Gastrocnemius medialis (tissue), 4 donors: Measurements from ENCODE around the gene VPS54.
"Not testable (repeated sequence)": the region's sequence is repeated elsewhere in the genome, so short reads cannot be mapped to it uniquely, and the experiment has no call there.

Source experiments
- CTCF ChIP-seq, 5 experiments: fragments of 450-650 bp in 3 of 5; fragments of 200-600 bp in 2 of 5; sonication (generic) in 2 of 5; IDR thresholded peaks in 4 of 5; conservative IDR thresholded peaks in 1 of 5; 1 replicate in 4 of 5; 2 replicates in 1 of 5; pipeline ENCODE4 v1.5.1; 2016 to 2019; ENCODE audit warnings: antibody characterized with exemption in 5 of 5, mild to moderate bottlenecking in 3 of 5, moderate library complexity in 3 of 5
- POLR2A ChIP-seq, 2 donors: fragments of 450-650 bp; IDR thresholded peaks; one replicate each; pipeline ENCODE4 v1.6.1; 2017; ENCODE audit warnings: antibody characterized with exemption in 2 of 2, mild to moderate bottlenecking in 2 of 2, moderate library complexity in 2 of 2

GRCh38 chr2:63996582-63997198, 22.5 kb downstream of the VPS54 start:
- TF ChIP-seq CTCF (IDR thresholded peaks at IDR 0.05 in 4 of 5, conservative IDR thresholded peaks at IDR 0.05 in 1 of 5); POLR2A (IDR thresholded peaks at IDR 0.05): not testable (repeated sequence)
